PC-3 (cell line): ENCODE results near the gene VGLL1.

Experiments
- CTCF ChIP-seq: fragments of 300-600 bp; sonication (generic); conservative IDR thresholded peaks from 2 replicates; pipeline ENCODE4 v1.5.1; 2017; ENCODE audit warnings: antibody characterized with exemption, low read depth, mild to moderate bottlenecking, low read length
- EZH2 ChIP-seq: fragments of 300-600 bp; sonication (generic); IDR thresholded peaks from one replicate; pipeline ENCODE4 v1.6.1; 2017; ENCODE audit warnings: antibody characterized with exemption, mild to moderate bottlenecking, low read length; ENCODE audit not compliant: unreplicated experiment
- EZH2phosphoT487 ChIP-seq: fragments of 300-600 bp; sonication (generic); IDR thresholded peaks from 2 replicates; pipeline ENCODE4 v1.6.1; 2018; ENCODE audit warnings: mild to moderate bottlenecking, antibody characterized with exemption, low read length, borderline replicate concordance

GRCh38 chrX:136488706-136489105 is 43.3 kb upstream of the VGLL1 start:
- TF ChIP-seq CTCF: peak; percentile 55
- no peak for TF ChIP-seq EZH2phosphoT487
- no peak for TF ChIP-seq EZH2
